HEK293 (cell line): ENCODE results near the gene MLNR.

ENCODE experiments used
- CTCF ChIA-PET: fragments of 350-600 bp; formaldehyde crosslinking; extraction: SDS; loops from one replicate; lab custom pipeline; 2021; ENCODE audit warnings: antibody characterized with exemption; lab: Yijun Ruan, JAX
- POLR2A ChIA-PET: fragments of 300-600 bp; formaldehyde crosslinking; extraction: SDS; loops from one replicate; lab custom pipeline; 2020; ENCODE audit warnings: antibody characterized with exemption, inconsistent platforms; lab: Yijun Ruan, JAX
- H3K27ac ChIP-seq: fragments of 200-500 bp; sonication (Bioruptor generic); 2 replicates; pipeline ENCODE4 v1.5.1; 2014; ENCODE audit warnings: low read depth, low read length, control low read depth, inconsistent platforms; ENCODE audit errors: extremely low read depth
- H3K36me3 ChIP-seq, 2 experiments: fragments of 200-500 bp in 1 of 2; sonication (Bioruptor generic) in 1 of 2; 1 replicate in 1 of 2; 2 replicates in 1 of 2; pipeline ENCODE4 v1.5.1; 2014 to 2017; ENCODE audit warnings: inconsistent platforms in 2 of 2, low read length in 2 of 2; ENCODE audit not compliant: control insufficient read depth in 2 of 2, insufficient read depth in 1 of 2
- H3K4me1 ChIP-seq: fragments of 200-500 bp; sonication (Bioruptor generic); 2 replicates; pipeline ENCODE4 v1.5.1; 2014; ENCODE audit warnings: mild to moderate bottlenecking, low read length, inconsistent platforms; ENCODE audit not compliant: control insufficient read depth, insufficient read depth
- H3K4me3 ChIP-seq: 2 replicates; pipeline ENCODE4 v1.5.1; 2011; ENCODE audit warnings: low read depth, mild to moderate bottlenecking, control low read depth, low read length, moderate library complexity
- H3K9me3 ChIP-seq: fragments of 200-500 bp; sonication (Bioruptor generic); 2 replicates; pipeline ENCODE4 v1.5.1; 2014; ENCODE audit warnings: low read depth, low read length, inconsistent platforms; ENCODE audit not compliant: control insufficient read depth, insufficient read depth
- ELK4 ChIP-seq: IDR thresholded peaks from 2 replicates; pipeline ENCODE4 v1.6.1; 2011; ENCODE audit warnings: mild to moderate bottlenecking, low read depth, low read length, borderline replicate concordance
- HOXC10 ChIP-seq: sonication (generic); formaldehyde crosslinking; IDR thresholded peaks from 2 replicates; pipeline ENCODE4 v1.8.1; 2023; ENCODE audit warnings: mild to moderate bottlenecking, missing genetic modification reagents
- HOXD13 ChIP-seq: sonication (generic); formaldehyde crosslinking; IDR thresholded peaks from 2 replicates; pipeline ENCODE4 v1.8.0; 2022; ENCODE audit warnings: missing genetic modification reagents, borderline replicate concordance
- IKZF3 ChIP-seq: fragments of 450-650 bp; IDR thresholded peaks from 2 replicates; pipeline ENCODE4 v1.5.0; 2018; ENCODE audit warnings: missing biosample characterization, mild to moderate bottlenecking, missing genetic modification characterization, moderate library complexity
- OSR2 ChIP-seq: fragments of 450-650 bp; formaldehyde crosslinking; IDR thresholded peaks from 2 replicates; pipeline ENCODE4 v1.5.1; 2016; ENCODE audit warnings: missing biosample characterization, missing genetic modification characterization
- OVOL3 ChIP-seq: fragments of 450-650 bp; formaldehyde crosslinking; IDR thresholded peaks from 2 replicates; pipeline ENCODE4 v1.5.1; 2016; ENCODE audit warnings: missing biosample characterization, missing genetic modification characterization
- SCRT2 ChIP-seq: fragments of 450-650 bp; formaldehyde crosslinking; IDR thresholded peaks from 2 replicates; pipeline ENCODE4 v1.5.1; 2016; ENCODE audit warnings: missing biosample characterization, missing genetic modification characterization
- SETDB1 ChIP-seq: IDR thresholded peaks from one replicate; pipeline ENCODE4 v1.6.1; 2017; ENCODE audit warnings: mild to moderate bottlenecking, low read length, moderate library complexity, mixed read lengths; ENCODE audit not compliant: insufficient read length
- TRIM28 ChIP-seq: IDR thresholded peaks from 2 replicates; pipeline ENCODE4 v1.6.1; 2011; ENCODE audit warnings: low read length, control low read depth, borderline replicate concordance
- ZBTB26 ChIP-seq: fragments of 450-650 bp; formaldehyde crosslinking; optimal IDR thresholded peaks from 2 replicates; pipeline ENCODE3; 2016; ENCODE audit warnings: missing biosample characterization, mild to moderate bottlenecking, missing genetic modification characterization
- ZBTB48 ChIP-seq: fragments of 450-650 bp; formaldehyde crosslinking; IDR thresholded peaks from 2 replicates; pipeline ENCODE4 v1.5.1; 2016; ENCODE audit warnings: missing biosample characterization, missing genetic modification characterization
- ZFP3 ChIP-seq: fragments of 450-650 bp; formaldehyde crosslinking; IDR thresholded peaks from 2 replicates; pipeline ENCODE4 v1.5.1; 2016; ENCODE audit warnings: low read depth, missing biosample characterization, missing genetic modification characterization
- ZNF10 ChIP-seq: fragments of 450-650 bp; formaldehyde crosslinking; IDR thresholded peaks from 2 replicates; pipeline ENCODE4 v1.5.1; 2017; ENCODE audit warnings: missing biosample characterization, missing genetic modification characterization
- ZNF138 ChIP-seq: fragments of 450-650 bp; formaldehyde crosslinking; IDR thresholded peaks from 2 replicates; pipeline ENCODE4 v1.5.1; 2016; ENCODE audit warnings: missing biosample characterization, missing genetic modification characterization, borderline replicate concordance
- ZNF175 ChIP-seq: fragments of 450-650 bp; formaldehyde crosslinking; IDR thresholded peaks from 2 replicates; pipeline ENCODE4 v1.5.1; 2016; ENCODE audit warnings: missing biosample characterization, missing genetic modification characterization
- ZNF404 ChIP-seq: fragments of 450-650 bp; formaldehyde crosslinking; IDR thresholded peaks from 2 replicates; pipeline ENCODE4 v1.5.1; 2017; ENCODE audit warnings: missing biosample characterization, missing genetic modification characterization
- ZNF514 ChIP-seq: fragments of 450-650 bp; formaldehyde crosslinking; IDR thresholded peaks from 2 replicates; pipeline ENCODE4 v1.5.1; 2016; ENCODE audit warnings: missing biosample characterization, missing genetic modification characterization
- ZNF654 ChIP-seq: fragments of 450-650 bp; formaldehyde crosslinking; IDR thresholded peaks from 2 replicates; pipeline ENCODE4 v1.5.1; 2016; ENCODE audit warnings: low read depth, missing biosample characterization, missing genetic modification characterization
- ZNF658 ChIP-seq: fragments of 450-650 bp; formaldehyde crosslinking; IDR thresholded peaks from 2 replicates; pipeline ENCODE4; 2016; ENCODE audit warnings: missing biosample characterization, missing genetic modification characterization
- ZNF747 ChIP-seq: fragments of 450-650 bp; formaldehyde crosslinking; IDR thresholded peaks from 2 replicates; pipeline ENCODE4 v1.5.1; 2016; ENCODE audit warnings: missing biosample characterization, missing genetic modification characterization
- ZNF843 ChIP-seq: fragments of 450-650 bp; formaldehyde crosslinking; IDR thresholded peaks from 2 replicates; pipeline ENCODE4 v1.5.1; 2016; ENCODE audit warnings: missing biosample characterization, missing genetic modification characterization
- ZSCAN18 ChIP-seq: fragments of 450-650 bp; formaldehyde crosslinking; IDR thresholded peaks from 2 replicates; pipeline ENCODE4 v1.5.1; 2016; ENCODE audit warnings: missing biosample characterization, missing genetic modification characterization
- ZSCAN23 ChIP-seq: fragments of 450-650 bp; formaldehyde crosslinking; IDR thresholded peaks from 2 replicates; pipeline ENCODE4 v1.5.1; 2016; ENCODE audit warnings: missing biosample characterization, missing genetic modification characterization

MLNR gene

GRCh38 chr13:49235856-49236431, 15.8 kb downstream of the MLNR start:
- Histone ChIP-seq H3K9me3 (no peaks in the 10 kb centered on the region), H3K4me3 (no peak overlapping the region), H3K4me1 (no peaks in the 10 kb centered on the region), H3K36me3 (no peaks in the 10 kb centered on the region), H3K27ac (no peak overlapping the region)
- no peak for TF ChIP-seq HOXD13 (CRISPR knock-in tag)
- TF ChIP-seq HOXC10 (CRISPR knock-in tag) = no peak
- no peak for TF ChIP-seq OVOL3 (tag by site-specific recombination)
- no peak for TF ChIP-seq ZNF843 (tag by site-specific recombination)
- no peak for TF ChIP-seq ZNF175 (tag by site-specific recombination)
- TF ChIP-seq ZBTB26 = no peak
- TF ChIP-seq ZSCAN18 (tag by site-specific recombination) = no peak
- no peak for TF ChIP-seq ZNF514 (tag by site-specific recombination)
- TF ChIP-seq OSR2 (tag by site-specific recombination) = no peak
- TF ChIP-seq ZBTB48 = no peak
- TF ChIP-seq ZNF658 (tag by site-specific recombination) = no peak
- TF ChIP-seq SCRT2 (tag by site-specific recombination) = no peak
- no peak for TF ChIP-seq ZNF747 (tag by site-specific recombination)
- TF ChIP-seq ZSCAN23 (tag by site-specific recombination) = no peak
- ChIA-PET POLR2A (no interaction called here), CTCF (interaction anchor here (0.6 kb wide), 1 partner anchor 718 kb away, joined by 3 read pairs; no protein-coding TSS in a partner anchor)

- no peaks in the 10 kb centered on the region for H3K4me1 ChIP-seq
- H3K4me3 ChIP-seq = no peak overlapping the region
- ChIA-PET POLR2A (no interaction called here), CTCF (interaction anchor here (0.6 to 1.5 kb wide), 2 partner anchors 42 to 248 kb away, joined by 3 to 8 read pairs; no protein-coding TSS in a partner anchor)
- no peaks in the 10 kb centered on the region for H3K36me3 ChIP-seq
- no peak overlapping the region for H3K27ac ChIP-seq
- TF ChIP-seq TRIM28 = no peak
- TF ChIP-seq ZNF654 (tag by site-specific recombination) = no peak
- no peak for TF ChIP-seq IKZF3 (tag by site-specific recombination)
- TF ChIP-seq SETDB1 = no peak
- no peak for TF ChIP-seq ZNF10 (tag by site-specific recombination)
- no peak for TF ChIP-seq ZNF404 (tag by site-specific recombination)
- no peak for TF ChIP-seq ZFP3
- no peak for TF ChIP-seq ZNF138 (tag by site-specific recombination)
- no peak for TF ChIP-seq ELK4
- H3K9me3 ChIP-seq = no peaks in the 10 kb centered on the region
These were observed 18.5 kb downstream of the MLNR start for GRCh38 chr13:49238621-49239020.
